HEK293 (cell line): Measurements from ENCODE around the gene CMYA5.

Source experiments
- CTCF ChIA-PET: fragments of 350-600 bp; formaldehyde crosslinking; extraction: SDS; loops from one replicate; lab custom pipeline; 2021; ENCODE audit warnings: antibody characterized with exemption; lab: Yijun Ruan, JAX
- POLR2A ChIA-PET: fragments of 300-600 bp; formaldehyde crosslinking; extraction: SDS; loops from one replicate; lab custom pipeline; 2020; ENCODE audit warnings: antibody characterized with exemption, inconsistent platforms; lab: Yijun Ruan, JAX
- H3K27ac ChIP-seq: fragments of 200-500 bp; sonication (Bioruptor generic); 2 replicates; pipeline ENCODE4 v1.5.1; 2014; ENCODE audit warnings: low read depth, low read length, control low read depth, inconsistent platforms; ENCODE audit errors: extremely low read depth
- H3K36me3 ChIP-seq, 2 experiments: fragments of 200-500 bp in 1 of 2; sonication (Bioruptor generic) in 1 of 2; 1 replicate in 1 of 2; 2 replicates in 1 of 2; pipeline ENCODE4 v1.5.1; 2014 to 2017; ENCODE audit warnings: inconsistent platforms in 2 of 2, low read length in 2 of 2; ENCODE audit not compliant: control insufficient read depth in 2 of 2, insufficient read depth in 1 of 2
- H3K4me1 ChIP-seq: fragments of 200-500 bp; sonication (Bioruptor generic); 2 replicates; pipeline ENCODE4 v1.5.1; 2014; ENCODE audit warnings: mild to moderate bottlenecking, low read length, inconsistent platforms; ENCODE audit not compliant: control insufficient read depth, insufficient read depth
- H3K4me3 ChIP-seq: 2 replicates; pipeline ENCODE4 v1.5.1; 2011; ENCODE audit warnings: low read depth, mild to moderate bottlenecking, control low read depth, low read length, moderate library complexity
- H3K9me3 ChIP-seq: fragments of 200-500 bp; sonication (Bioruptor generic); 2 replicates; pipeline ENCODE4 v1.5.1; 2014; ENCODE audit warnings: low read depth, low read length, inconsistent platforms; ENCODE audit not compliant: control insufficient read depth, insufficient read depth
- HOXD13 ChIP-seq: sonication (generic); formaldehyde crosslinking; IDR thresholded peaks from 2 replicates; pipeline ENCODE4 v1.8.0; 2022; ENCODE audit warnings: missing genetic modification reagents, borderline replicate concordance
- KLF10 ChIP-seq: fragments of 450-650 bp; IDR thresholded peaks from 2 replicates; pipeline ENCODE4 v1.5.1; 2018; ENCODE audit warnings: missing biosample characterization, mild to moderate bottlenecking, missing genetic modification characterization
- KLF8 ChIP-seq: fragments of 450-650 bp; formaldehyde crosslinking; IDR thresholded peaks from 2 replicates; pipeline ENCODE4 v1.5.1; 2016; ENCODE audit warnings: missing biosample characterization, missing genetic modification characterization
- YY2 ChIP-seq: fragments of 450-650 bp; formaldehyde crosslinking; IDR thresholded peaks from 2 replicates; pipeline ENCODE4 v1.5.1; 2016; ENCODE audit warnings: missing biosample characterization, missing genetic modification characterization
- ZFP3 ChIP-seq: fragments of 450-650 bp; formaldehyde crosslinking; IDR thresholded peaks from 2 replicates; pipeline ENCODE4 v1.5.1; 2016; ENCODE audit warnings: low read depth, missing biosample characterization, missing genetic modification characterization
- ZNF214 ChIP-seq: fragments of 450-650 bp; formaldehyde crosslinking; IDR thresholded peaks from 2 replicates; pipeline ENCODE4 v1.5.1; 2017; ENCODE audit warnings: missing biosample characterization, mild to moderate bottlenecking, missing genetic modification characterization, borderline replicate concordance
- ZNF324 ChIP-seq: fragments of 450-650 bp; formaldehyde crosslinking; IDR thresholded peaks from 2 replicates; pipeline ENCODE4 v1.5.1; 2016; ENCODE audit warnings: missing biosample characterization, missing genetic modification characterization
- ZNF394 ChIP-seq: fragments of 450-650 bp; formaldehyde crosslinking; IDR thresholded peaks from 2 replicates; pipeline ENCODE4 v1.5.1; 2016; ENCODE audit warnings: missing biosample characterization, missing genetic modification characterization, mild to moderate bottlenecking, moderate library complexity, borderline replicate concordance
- ZNF404 ChIP-seq: fragments of 450-650 bp; formaldehyde crosslinking; IDR thresholded peaks from 2 replicates; pipeline ENCODE4 v1.5.1; 2017; ENCODE audit warnings: missing biosample characterization, missing genetic modification characterization
- ZNF433 ChIP-seq: fragments of 450-650 bp; formaldehyde crosslinking; IDR thresholded peaks from 2 replicates; pipeline ENCODE4 v1.5.1; 2016; ENCODE audit warnings: missing biosample characterization, missing genetic modification characterization, low read depth
- ZNF555 ChIP-seq: fragments of 450-650 bp; formaldehyde crosslinking; conservative IDR thresholded peaks from 2 replicates; pipeline ENCODE4 v1.5.1; 2017; ENCODE audit warnings: missing biosample characterization, mild to moderate bottlenecking, missing genetic modification characterization, inconsistent platforms
- ZNF558 ChIP-seq: fragments of 450-650 bp; formaldehyde crosslinking; IDR thresholded peaks from 2 replicates; pipeline ENCODE4 v1.5.1; 2016; ENCODE audit warnings: missing biosample characterization, missing genetic modification characterization
- ZNF561 ChIP-seq: fragments of 450-650 bp; IDR thresholded peaks from 2 replicates; pipeline ENCODE4 v1.5.1; 2018; ENCODE audit warnings: missing biosample characterization, missing genetic modification characterization, borderline replicate concordance
- ZNF610 ChIP-seq: fragments of 450-650 bp; formaldehyde crosslinking; IDR thresholded peaks from 2 replicates; pipeline ENCODE4 v1.5.1; 2016; ENCODE audit warnings: missing biosample characterization, missing genetic modification characterization, borderline replicate concordance
- ZNF660 ChIP-seq: fragments of 450-650 bp; IDR thresholded peaks from 2 replicates; pipeline ENCODE4 v1.5.1; 2018; ENCODE audit warnings: missing biosample characterization, mild to moderate bottlenecking, missing genetic modification characterization
- ZNF768 ChIP-seq: fragments of 450-650 bp; formaldehyde crosslinking; IDR thresholded peaks from 2 replicates; pipeline ENCODE4 v1.5.1; 2018; ENCODE audit warnings: missing biosample characterization, mild to moderate bottlenecking, missing genetic modification characterization
- ZNF776 ChIP-seq: fragments of 450-650 bp; formaldehyde crosslinking; IDR thresholded peaks from 2 replicates; pipeline ENCODE4 v1.5.0; 2017; ENCODE audit warnings: missing biosample characterization, missing genetic modification characterization, borderline replicate concordance
- ZNF792 ChIP-seq: fragments of 450-650 bp; formaldehyde crosslinking; IDR thresholded peaks from 2 replicates; pipeline ENCODE4 v1.5.1; 2016; ENCODE audit warnings: missing biosample characterization, missing genetic modification characterization
- TF ChIP-seq, protein P1 (sequence below): fragments of 450-650 bp; formaldehyde crosslinking; IDR thresholded peaks from 2 replicates; pipeline ENCODE4 v1.5.1; 2017; ENCODE audit warnings: missing biosample characterization, missing genetic modification characterization
- TF ChIP-seq, protein P2 (sequence below): fragments of 450-650 bp; formaldehyde crosslinking; IDR thresholded peaks from 2 replicates; pipeline ENCODE4 v1.5.1; 2016; ENCODE audit warnings: missing biosample characterization, missing genetic modification characterization, borderline replicate concordance

Gene CMYA5

GRCh38 chr5:79754865-79755555, 65.4 kb downstream of the CMYA5 start (continued):
- TF ChIP-seq, protein P1, sequence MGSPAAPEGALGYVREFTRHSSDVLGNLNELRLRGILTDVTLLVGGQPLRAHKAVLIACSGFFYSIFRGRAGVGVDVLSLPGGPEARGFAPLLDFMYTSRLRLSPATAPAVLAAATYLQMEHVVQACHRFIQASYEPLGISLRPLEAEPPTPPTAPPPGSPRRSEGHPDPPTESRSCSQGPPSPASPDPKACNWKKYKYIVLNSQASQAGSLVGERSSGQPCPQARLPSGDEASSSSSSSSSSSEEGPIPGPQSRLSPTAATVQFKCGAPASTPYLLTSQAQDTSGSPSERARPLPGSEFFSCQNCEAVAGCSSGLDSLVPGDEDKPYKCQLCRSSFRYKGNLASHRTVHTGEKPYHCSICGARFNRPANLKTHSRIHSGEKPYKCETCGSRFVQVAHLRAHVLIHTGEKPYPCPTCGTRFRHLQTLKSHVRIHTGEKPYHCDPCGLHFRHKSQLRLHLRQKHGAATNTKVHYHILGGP (tag by site-specific recombination) = no peak
- TF ChIP-seq ZNF324 (tag by site-specific recombination) = no peak

GRCh38 chr5:79756076-79756475, 66.4 kb downstream of the CMYA5 start:
- Histone ChIP-seq H3K4me3 (no peak overlapping the region), H3K27ac (no peak overlapping the region), H3K9me3 (no peaks in the 10 kb centered on the region), H3K4me1 (no peaks in the 10 kb centered on the region), H3K36me3 (no peaks in the 10 kb centered on the region)
- POLR2A ChIA-PET = no interaction called here
- CTCF ChIA-PET = interaction anchor here (0.7 to 1.5 kb wide), 2 partner anchors 10 to 269 kb away, joined by 3 to 5 read pairs; no protein-coding TSS in a partner anchor
- TF ChIP-seq ZNF558 (tag by site-specific recombination) (no peak), ZNF768 (tag by site-specific recombination) (no peak), ZNF792 (tag by site-specific recombination) (no peak), YY2 (tag by site-specific recombination) (no peak), HOXD13 (CRISPR knock-in tag) (no peak), ZNF394 (no peak), KLF10 (tag by site-specific recombination) (no peak), ZNF660 (no peak), ZNF561 (no peak)
- TF ChIP-seq, protein P2, sequence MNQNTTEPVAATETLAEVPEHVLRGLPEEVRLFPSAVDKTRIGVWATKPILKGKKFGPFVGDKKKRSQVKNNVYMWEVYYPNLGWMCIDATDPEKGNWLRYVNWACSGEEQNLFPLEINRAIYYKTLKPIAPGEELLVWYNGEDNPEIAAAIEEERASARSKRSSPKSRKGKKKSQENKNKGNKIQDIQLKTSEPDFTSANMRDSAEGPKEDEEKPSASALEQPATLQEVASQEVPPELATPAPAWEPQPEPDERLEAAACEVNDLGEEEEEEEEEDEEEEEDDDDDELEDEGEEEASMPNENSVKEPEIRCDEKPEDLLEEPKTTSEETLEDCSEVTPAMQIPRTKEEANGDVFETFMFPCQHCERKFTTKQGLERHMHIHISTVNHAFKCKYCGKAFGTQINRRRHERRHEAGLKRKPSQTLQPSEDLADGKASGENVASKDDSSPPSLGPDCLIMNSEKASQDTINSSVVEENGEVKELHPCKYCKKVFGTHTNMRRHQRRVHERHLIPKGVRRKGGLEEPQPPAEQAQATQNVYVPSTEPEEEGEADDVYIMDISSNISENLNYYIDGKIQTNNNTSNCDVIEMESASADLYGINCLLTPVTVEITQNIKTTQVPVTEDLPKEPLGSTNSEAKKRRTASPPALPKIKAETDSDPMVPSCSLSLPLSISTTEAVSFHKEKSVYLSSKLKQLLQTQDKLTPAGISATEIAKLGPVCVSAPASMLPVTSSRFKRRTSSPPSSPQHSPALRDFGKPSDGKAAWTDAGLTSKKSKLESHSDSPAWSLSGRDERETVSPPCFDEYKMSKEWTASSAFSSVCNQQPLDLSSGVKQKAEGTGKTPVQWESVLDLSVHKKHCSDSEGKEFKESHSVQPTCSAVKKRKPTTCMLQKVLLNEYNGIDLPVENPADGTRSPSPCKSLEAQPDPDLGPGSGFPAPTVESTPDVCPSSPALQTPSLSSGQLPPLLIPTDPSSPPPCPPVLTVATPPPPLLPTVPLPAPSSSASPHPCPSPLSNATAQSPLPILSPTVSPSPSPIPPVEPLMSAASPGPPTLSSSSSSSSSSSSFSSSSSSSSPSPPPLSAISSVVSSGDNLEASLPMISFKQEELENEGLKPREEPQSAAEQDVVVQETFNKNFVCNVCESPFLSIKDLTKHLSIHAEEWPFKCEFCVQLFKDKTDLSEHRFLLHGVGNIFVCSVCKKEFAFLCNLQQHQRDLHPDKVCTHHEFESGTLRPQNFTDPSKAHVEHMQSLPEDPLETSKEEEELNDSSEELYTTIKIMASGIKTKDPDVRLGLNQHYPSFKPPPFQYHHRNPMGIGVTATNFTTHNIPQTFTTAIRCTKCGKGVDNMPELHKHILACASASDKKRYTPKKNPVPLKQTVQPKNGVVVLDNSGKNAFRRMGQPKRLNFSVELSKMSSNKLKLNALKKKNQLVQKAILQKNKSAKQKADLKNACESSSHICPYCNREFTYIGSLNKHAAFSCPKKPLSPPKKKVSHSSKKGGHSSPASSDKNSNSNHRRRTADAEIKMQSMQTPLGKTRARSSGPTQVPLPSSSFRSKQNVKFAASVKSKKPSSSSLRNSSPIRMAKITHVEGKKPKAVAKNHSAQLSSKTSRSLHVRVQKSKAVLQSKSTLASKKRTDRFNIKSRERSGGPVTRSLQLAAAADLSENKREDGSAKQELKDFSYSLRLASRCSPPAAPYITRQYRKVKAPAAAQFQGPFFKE (tag by site-specific recombination) = no peak

DNA sequence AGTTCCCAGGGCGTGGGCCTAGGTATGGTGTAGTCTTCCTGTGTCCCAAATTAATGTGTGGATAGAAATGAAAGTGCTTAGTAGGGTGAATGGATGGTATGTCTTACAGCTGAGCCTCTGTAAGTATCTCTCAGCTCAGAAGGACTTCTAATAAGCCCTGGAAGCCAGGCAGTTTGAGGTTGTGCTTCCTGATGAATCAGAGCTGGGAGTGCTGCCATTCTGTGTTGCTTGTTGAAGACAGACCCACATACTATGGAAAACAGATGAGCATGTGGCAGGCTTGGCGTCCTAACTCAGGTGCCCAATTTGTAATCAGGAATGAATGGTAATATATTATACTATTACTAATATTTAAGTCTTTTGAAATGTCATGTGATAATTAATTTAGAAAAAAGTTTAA, 69.8 kb downstream of the CMYA5 start:
- Histone ChIP-seq H3K36me3 (no peaks in the 10 kb centered on the region), H3K4me1 (no peaks in the 10 kb centered on the region), H3K27ac (no peak overlapping the region), H3K9me3 (no peaks in the 10 kb centered on the region), H3K4me3 (no peak overlapping the region)
- POLR2A ChIA-PET = no interaction called here
- CTCF ChIA-PET = interaction anchor here (0.5 to 0.6 kb wide), 2 partner anchors 115 to 202 kb away, joined by 3 to 5 read pairs; no protein-coding TSS in a partner anchor
- TF ChIP-seq ZNF404 (tag by site-specific recombination) = no peak
- no peak for TF ChIP-seq ZFP3
- no peak for TF ChIP-seq ZNF610 (tag by site-specific recombination)
- no peak for TF ChIP-seq ZNF776 (tag by site-specific recombination)
- no peak for TF ChIP-seq ZNF214 (tag by site-specific recombination)
- TF ChIP-seq KLF8 = no peak
- TF ChIP-seq, protein P2 (tag by site-specific recombination) = no peak
- TF ChIP-seq ZNF555 (tag by site-specific recombination) = no peak
- no peak for TF ChIP-seq ZNF433 (tag by site-specific recombination)
